Occipital lobe (tissue), 2 donors: ENCODE results near the gene ASAP2. TPM values are rescaled to one million over a fixed set of nuclear protein-coding genes. Genes with fewer than 3 reads are reported as not detected.

ENCODE experiments used
- DNase-seq: peaks from one replicate; lab custom pipeline; 2025; lab: John Stamatoyannopoulos, UW
- total RNA-seq: library from RNA; depleted of rRNA; stranded (reverse); fragments of >200 nt; gene quantifications from one replicate; pipeline ENCODE4 v1.2.3, GENCODE V29; 2014

Gene ASAP2
- 31.0 TPM for total RNA-seq

GRCh38 chr2:9205963-9206948 lies at the start of gene ASAP2:
ASAP2 (plus strand) TSS chr2:9206812; CDS start chr2:9207105, 293 bp downstream.
- DNase-seq: peak; percentile 36

GRCh38 chr2:9158786-9159779 lies 47.5 kb upstream of the ASAP2 start:
- no peak for DNase-seq

- DNase-seq: no peak
Measured at GRCh38 chr2:9160732-9161131, 45.9 kb upstream of the ASAP2 start.

GRCh38 chr2:9162841-9163240 lies 43.8 kb upstream of the ASAP2 start:
- no peak for DNase-seq

GRCh38 chr2:9163306-9164111 lies 43.1 kb upstream of the ASAP2 start:
- DNase-seq: no peak

- DNase-seq: no peak
Measured at GRCh38 chr2:9164112-9164608, 42.5 kb upstream of the ASAP2 start.

- DNase-seq: peak; percentile 28
Measured at GRCh38 chr2:9165625-9166024, 41.0 kb upstream of the ASAP2 start.

- DNase-seq: no peak
Measured at GRCh38 chr2:9166579-9167377, 39.8 kb upstream of the ASAP2 start.

GRCh38 chr2:9167718-9168657 lies 38.6 kb upstream of the ASAP2 start:
- DNase-seq: no peak

GRCh38 chr2:9168821-9169221 lies 37.8 kb upstream of the ASAP2 start:
- no peak for DNase-seq

GRCh38 chr2:9169349-9170107 lies 37.1 kb upstream of the ASAP2 start:
- no peak for DNase-seq

GRCh38 chr2:9170458-9171130 lies 36.0 kb upstream of the ASAP2 start:
- DNase-seq: no peak

GRCh38 chr2:9174771-9175437 lies 31.7 kb upstream of the ASAP2 start:
- DNase-seq: no peak

- DNase-seq: no peak
Measured at GRCh38 chr2:9178110-9178903, 28.3 kb upstream of the ASAP2 start.

GRCh38 chr2:9178904-9179571 lies 27.6 kb upstream of the ASAP2 start:
- DNase-seq: peak; percentile 27
